HG03457 (cell line): ENCODE measurements around the gene ALDOC.

ENCODE experiments used
- ATAC-seq: cut with Tn5 transposase; IDR thresholded peaks from one replicate; pipeline ENCODE4 v1.9.1; 2021; ENCODE audit warnings: moderate number of reproducible peaks; ENCODE audit not compliant: unreplicated experiment

Gene ALDOC

GRCh38 chr17:28533091-28533807, 43.4 kb downstream of the ALDOC start:
- no peak for ATAC-seq

- no peak for ATAC-seq
These were observed 44.4 kb downstream of the ALDOC start for GRCh38 chr17:28532050-28532960.

GRCh38 chr17:28530926-28531325, 45.8 kb downstream of the ALDOC start:
- no peak for ATAC-seq

GRCh38 chr17:28530250-28530649, 46.4 kb downstream of the ALDOC start:
- ATAC-seq = no peak

GRCh38 chr17:28529013-28529400, 47.7 kb downstream of the ALDOC start:
- ATAC-seq = no peak

- no peak for ATAC-seq
These were observed 48.2 kb downstream of the ALDOC start for GRCh38 chr17:28528327-28529012.

- no peak for ATAC-seq
These were observed 48.8 kb downstream of the ALDOC start for GRCh38 chr17:28527859-28528258.

- no peak for ATAC-seq
These were observed 49.5 kb downstream of the ALDOC start for GRCh38 chr17:28527181-28527681.

- ATAC-seq = no peak
These were observed 50.3 kb downstream of the ALDOC start for GRCh38 chr17:28526381-28526780.

- ATAC-seq = no peak
These were observed 51.9 kb downstream of the ALDOC start for GRCh38 chr17:28524476-28525424.

- no peak for ATAC-seq
These were observed 52.8 kb downstream of the ALDOC start for GRCh38 chr17:28523876-28524275.

- no peak for ATAC-seq
These were observed 53.5 kb downstream of the ALDOC start for GRCh38 chr17:28523186-28523585.
